A673 (cell line): ENCODE results near the gene ARHGAP44.

Experiments
- EZH2 ChIP-seq: fragments of 200-600 bp; sonication (generic); IDR thresholded peaks from 2 replicates; pipeline ENCODE4 v1.6.1; 2017; ENCODE audit warnings: borderline replicate concordance, low read depth, mild to moderate bottlenecking, mixed read lengths, antibody characterized with exemption, low read length; ENCODE audit not compliant: poor library complexity, severe bottlenecking
- TF ChIP-seq, protein P1 (sequence below): fragments of 300-800, 200-600 bp; sonication (generic); conservative IDR thresholded peaks from 2 replicates; pipeline ENCODE4 v1.5.1; 2017; ENCODE audit warnings: low read depth, mild to moderate bottlenecking, antibody characterized with exemption, low read length, moderate library complexity, mixed read lengths

DNA sequence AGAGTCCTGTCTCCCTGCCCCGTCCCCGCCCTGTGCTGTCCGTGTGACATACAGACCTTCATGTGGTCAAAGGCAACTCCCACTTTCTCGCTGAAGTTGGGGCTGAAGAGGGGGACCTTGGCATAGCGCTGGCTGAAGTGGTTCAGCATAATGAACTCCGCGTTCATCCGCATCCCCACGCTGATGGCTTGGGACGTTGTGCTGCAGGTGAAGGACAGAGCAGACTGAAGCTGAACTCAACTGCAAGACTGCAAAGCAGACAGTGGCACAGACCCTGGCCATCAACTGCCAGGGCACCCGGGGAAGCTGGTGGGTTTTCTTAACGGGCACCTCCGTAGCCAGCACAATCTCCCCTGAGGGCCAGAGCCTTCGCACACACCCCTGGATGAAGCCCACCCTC lies 204.3 kb downstream of the ARHGAP44 start:
- TF ChIP-seq, protein P1, sequence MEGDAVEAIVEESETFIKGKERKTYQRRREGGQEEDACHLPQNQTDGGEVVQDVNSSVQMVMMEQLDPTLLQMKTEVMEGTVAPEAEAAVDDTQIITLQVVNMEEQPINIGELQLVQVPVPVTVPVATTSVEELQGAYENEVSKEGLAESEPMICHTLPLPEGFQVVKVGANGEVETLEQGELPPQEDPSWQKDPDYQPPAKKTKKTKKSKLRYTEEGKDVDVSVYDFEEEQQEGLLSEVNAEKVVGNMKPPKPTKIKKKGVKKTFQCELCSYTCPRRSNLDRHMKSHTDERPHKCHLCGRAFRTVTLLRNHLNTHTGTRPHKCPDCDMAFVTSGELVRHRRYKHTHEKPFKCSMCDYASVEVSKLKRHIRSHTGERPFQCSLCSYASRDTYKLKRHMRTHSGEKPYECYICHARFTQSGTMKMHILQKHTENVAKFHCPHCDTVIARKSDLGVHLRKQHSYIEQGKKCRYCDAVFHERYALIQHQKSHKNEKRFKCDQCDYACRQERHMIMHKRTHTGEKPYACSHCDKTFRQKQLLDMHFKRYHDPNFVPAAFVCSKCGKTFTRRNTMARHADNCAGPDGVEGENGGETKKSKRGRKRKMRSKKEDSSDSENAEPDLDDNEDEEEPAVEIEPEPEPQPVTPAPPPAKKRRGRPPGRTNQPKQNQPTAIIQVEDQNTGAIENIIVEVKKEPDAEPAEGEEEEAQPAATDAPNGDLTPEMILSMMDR, result no peak
- no peak for TF ChIP-seq EZH2
